DND-41 (cell line): Measurements from ENCODE around the gene KIR2DL1.
"Not testable (repeated sequence)": the region's sequence is repeated elsewhere in the genome, so short reads cannot be mapped to it uniquely, and the experiment has no call there.

ENCODE experiments used
- EZH2 ChIP-seq: IDR thresholded peaks from 3 replicates; pipeline ENCODE4 v1.6.1; 2012; ENCODE audit warnings: borderline replicate concordance, low read depth, mild to moderate bottlenecking, moderate library complexity, low read length, inconsistent platforms; ENCODE audit not compliant: severe bottlenecking
- TF ChIP-seq, protein P1 (sequence below): IDR thresholded peaks from 2 replicates; pipeline ENCODE4 v1.5.1; 2012; ENCODE audit warnings: borderline replicate concordance, low read length, moderate library complexity, mild to moderate bottlenecking; ENCODE audit not compliant: poor library complexity, severe bottlenecking; ENCODE audit errors: extremely low read depth

DNA sequence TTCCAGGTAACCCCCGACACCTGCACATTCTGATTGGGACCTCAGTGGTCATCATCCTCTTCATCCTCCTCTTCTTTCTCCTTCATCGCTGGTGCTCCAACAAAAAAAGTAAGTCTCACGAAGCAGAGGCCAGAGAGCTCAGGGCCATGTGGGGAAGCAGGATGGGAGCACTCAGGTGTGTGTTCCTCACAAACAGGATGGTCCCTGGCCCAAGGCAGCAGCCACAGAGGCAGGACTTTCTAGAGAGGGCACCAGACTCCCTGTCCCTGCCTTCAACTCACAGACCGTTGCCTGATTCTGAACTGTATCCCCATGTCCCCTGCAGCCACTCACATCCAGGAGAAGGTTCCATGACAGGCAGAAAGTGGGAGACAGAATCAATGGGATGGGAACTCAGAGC lies 13.3 kb downstream of the KIR2DL1 start:
- TF ChIP-seq, protein P1, sequence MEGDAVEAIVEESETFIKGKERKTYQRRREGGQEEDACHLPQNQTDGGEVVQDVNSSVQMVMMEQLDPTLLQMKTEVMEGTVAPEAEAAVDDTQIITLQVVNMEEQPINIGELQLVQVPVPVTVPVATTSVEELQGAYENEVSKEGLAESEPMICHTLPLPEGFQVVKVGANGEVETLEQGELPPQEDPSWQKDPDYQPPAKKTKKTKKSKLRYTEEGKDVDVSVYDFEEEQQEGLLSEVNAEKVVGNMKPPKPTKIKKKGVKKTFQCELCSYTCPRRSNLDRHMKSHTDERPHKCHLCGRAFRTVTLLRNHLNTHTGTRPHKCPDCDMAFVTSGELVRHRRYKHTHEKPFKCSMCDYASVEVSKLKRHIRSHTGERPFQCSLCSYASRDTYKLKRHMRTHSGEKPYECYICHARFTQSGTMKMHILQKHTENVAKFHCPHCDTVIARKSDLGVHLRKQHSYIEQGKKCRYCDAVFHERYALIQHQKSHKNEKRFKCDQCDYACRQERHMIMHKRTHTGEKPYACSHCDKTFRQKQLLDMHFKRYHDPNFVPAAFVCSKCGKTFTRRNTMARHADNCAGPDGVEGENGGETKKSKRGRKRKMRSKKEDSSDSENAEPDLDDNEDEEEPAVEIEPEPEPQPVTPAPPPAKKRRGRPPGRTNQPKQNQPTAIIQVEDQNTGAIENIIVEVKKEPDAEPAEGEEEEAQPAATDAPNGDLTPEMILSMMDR, result not testable (repeated sequence)
- TF ChIP-seq EZH2, result not testable (repeated sequence)
